Keratinocyte (primary cell): ENCODE results near the gene BRF1. TPM values are rescaled to one million over a fixed set of nuclear protein-coding genes. Genes with fewer than 3 reads are reported as not detected.

Experiments
- DNase-seq: peaks from one replicate; pipeline ENCODE4 v3.0.0-alpha.2; 2011; ENCODE audit warnings: low read depth, missing footprints, low spot score
- FAIRE-seq: peaks from 2 replicates; lab custom pipeline; 2011; peaks lifted over from hg19 to GRCh38; lab: Jason Lieb, UNC
- H2AFZ ChIP-seq: 2 replicates; pipeline ENCODE4 v1.6.0; 2012; ENCODE audit warnings: low read length, control low read depth, inconsistent platforms; ENCODE audit not compliant: control insufficient read depth
- H3K27ac ChIP-seq: 2 replicates; pipeline ENCODE4 v1.5.1; 2011; ENCODE audit warnings: low read length; ENCODE audit not compliant: control insufficient read depth, insufficient read depth
- H3K27me3 ChIP-seq: 3 replicates; pipeline ENCODE4 v1.6.0; 2011; ENCODE audit warnings: low read length; ENCODE audit not compliant: control insufficient read depth, insufficient read depth; ENCODE audit errors: extremely low read depth
- H3K36me3 ChIP-seq, 2 experiments: 2 replicates in 1 of 2; 3 replicates in 1 of 2; pipeline ENCODE4 v1.5.1; 2011; ENCODE audit warnings: low read length in 2 of 2, mild to moderate bottlenecking in 1 of 2; ENCODE audit not compliant: control insufficient read depth in 2 of 2, insufficient read depth in 2 of 2; ENCODE audit errors: extremely low read depth in 1 of 2
- H3K4me1 ChIP-seq: 3 replicates; pipeline ENCODE4 v1.5.1; 2011; ENCODE audit warnings: low read length; ENCODE audit not compliant: control insufficient read depth, insufficient read depth; ENCODE audit errors: extremely low read depth
- H3K4me2 ChIP-seq: 3 replicates; pipeline ENCODE4 v1.6.0; 2011; ENCODE audit warnings: low read depth, low read length; ENCODE audit not compliant: control insufficient read depth, insufficient read depth; ENCODE audit errors: extremely low read depth
- H3K4me3 ChIP-seq, 3 experiments: fragments of 200-600 bp in 1 of 3; sonication (generic) in 1 of 3; 2 replicates in 2 of 3; 3 replicates in 1 of 3; pipeline ENCODE4 v1.5.1; 2011 to 2016; ENCODE audit warnings: low read length in 3 of 3, mild to moderate bottlenecking in 3 of 3, control low read depth in 2 of 3, inconsistent platforms in 1 of 3, low read depth in 1 of 3, mixed read lengths in 1 of 3, mixed run types in 1 of 3, moderate library complexity in 1 of 3; ENCODE audit not compliant: control insufficient read depth in 2 of 3, insufficient read depth in 2 of 3; ENCODE audit errors: extremely low read depth in 1 of 3
- H3K79me2 ChIP-seq: 2 replicates; pipeline ENCODE4 v1.6.0; 2012; ENCODE audit warnings: low read length; ENCODE audit not compliant: control insufficient read depth, insufficient read depth
- H3K9ac ChIP-seq: 3 replicates; pipeline ENCODE4 v1.6.0; 2011; ENCODE audit warnings: low read length; ENCODE audit not compliant: control insufficient read depth, insufficient read depth; ENCODE audit errors: extremely low read depth
- H3K9me1 ChIP-seq: 3 replicates; pipeline ENCODE4 v1.6.0; 2011; ENCODE audit warnings: low read length; ENCODE audit not compliant: control insufficient read depth, insufficient read depth; ENCODE audit errors: extremely low read depth
- H3K9me3 ChIP-seq: 2 replicates; pipeline ENCODE4 v1.5.1; 2012; ENCODE audit warnings: low read depth, low read length; ENCODE audit not compliant: control insufficient read depth
- H4K20me1 ChIP-seq: 3 replicates; pipeline ENCODE4 v1.6.0; 2011; ENCODE audit warnings: low read length; ENCODE audit not compliant: control insufficient read depth, insufficient read depth; ENCODE audit errors: extremely low read depth
- EZH2 ChIP-seq: IDR thresholded peaks from one replicate; pipeline ENCODE4 v1.6.1; 2012; ENCODE audit warnings: inconsistent platforms, mild to moderate bottlenecking, low read length, moderate library complexity
- dilution Hi-C: fragments of 300-500 bp; cut with MboI; formaldehyde crosslinking; loops from one replicate; pipeline ENCODE4 v1.7.0; 2020; ENCODE audit warnings: low sequenced_read_pairs; ENCODE audit not compliant: extremely low pct_ligation_motif_present
- polyA plus RNA-seq, 5 experiments: library from polyadenylated mRNA; depleted of rRNA in 3 of 5; stranded (reverse) in 3 of 5; stranded (forward) in 1 of 5; unstranded in 1 of 5; fragments of >200 nt; gene quantifications; 1 replicate in 1 of 5; 2 replicates in 3 of 5; 3 replicates in 1 of 5; pipeline versions ENCODE4 v1.2.1 to v1.2.3, GENCODE V29; 2011 to 2012; ENCODE audit warnings: missing spikeins in 2 of 5, low read depth in 1 of 5, low replicate concordance in 1 of 5
- TF ChIP-seq, protein P1 (sequence below), 3 experiments: IDR thresholded peaks in 1 of 3; conservative IDR thresholded peaks in 1 of 3; optimal IDR thresholded peaks in 1 of 3; 2 replicates in 2 of 3; 3 replicates in 1 of 3; pipeline versions ENCODE3 to v1.5.1; 2011; ENCODE audit warnings: low read length in 3 of 3, mild to moderate bottlenecking in 3 of 3, moderate library complexity in 2 of 3, control low read depth in 1 of 3, inconsistent platforms in 1 of 3; ENCODE audit not compliant: insufficient read depth in 2 of 3; ENCODE audit errors: extremely low read depth in 1 of 3

Gene BRF1
- polyA plus RNA-seq, 1 donor (not counting 4 experiments of a cell fraction or from before 2014, with no cell fraction given), result 6.5 TPM

DNA sequence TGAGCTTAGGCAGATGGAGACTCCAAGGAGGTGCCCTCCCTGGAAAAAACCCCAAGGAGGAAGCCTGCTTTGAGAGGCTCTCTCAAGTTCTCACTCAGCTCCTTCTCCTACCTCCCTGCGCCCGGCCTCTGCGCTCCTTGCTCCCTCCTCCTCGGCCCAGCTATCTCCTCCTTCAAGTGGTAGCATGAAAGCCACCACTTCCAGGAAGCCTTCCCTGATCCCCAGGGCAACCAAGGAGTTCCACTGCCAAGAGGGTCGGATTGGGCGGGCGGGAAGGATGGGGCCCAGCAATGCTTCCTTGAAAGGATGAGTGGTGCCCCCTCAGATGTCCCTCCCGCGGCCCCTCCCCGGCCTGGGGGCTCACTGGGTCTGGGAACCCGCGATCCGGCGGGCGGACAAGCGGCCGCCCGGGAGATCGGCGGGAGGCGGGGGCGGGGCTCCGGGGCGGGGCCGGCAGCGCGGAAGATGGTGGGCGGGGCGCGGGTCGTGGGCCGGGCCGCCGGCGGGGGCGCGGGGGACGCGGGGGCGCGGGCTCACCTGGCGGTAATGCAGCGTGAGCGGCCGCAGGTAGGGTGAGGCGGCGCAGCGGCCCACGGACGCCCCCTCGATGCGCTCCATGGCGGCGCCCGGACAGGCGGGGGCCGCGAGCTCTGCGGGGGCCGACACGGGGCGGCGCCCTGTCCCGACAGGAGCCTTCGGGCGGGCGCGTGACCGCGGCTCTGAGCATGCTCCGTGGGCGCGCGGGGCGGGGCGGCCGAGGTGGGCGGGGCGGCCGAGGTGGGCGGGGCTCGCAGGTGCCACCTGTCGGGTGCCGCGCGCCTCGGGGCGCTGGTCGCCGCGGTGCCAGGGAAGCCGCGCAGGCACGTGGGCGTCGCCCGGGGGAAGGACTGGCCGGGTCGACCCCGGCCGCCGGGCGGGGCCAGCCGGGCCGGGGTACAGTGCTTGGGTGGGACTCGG, 119.9 kb downstream of the BRF1 start, which contains the start of gene NUDT14:
Gene NUDT14, minus strand, starts transcription at position 721 of the 957 bp plus-strand sequence. Its CDS starts 103 bp downstream, at position 618.
- Histone ChIP-seq H3K9me1 (no peaks in the 10 kb centered on the region), H3K4me2 (peak within 1 kb of the TSS; percentile 85), H3K9me3 (no peaks in the 10 kb centered on the region), H3K4me3 (peak within 1 kb of the TSS; percentile 53 to 76 (median 64)), H3K9ac (peak within 1 kb of the TSS; percentile 50), H2AFZ (no peak within 1 kb of the TSS), H3K79me2 (no peaks in the 10 kb centered on the region), H4K20me1 (no peaks in the 10 kb centered on the region), H3K27ac (no peak within 1 kb of the TSS), H3K4me1 (peaks cover 22% of the 10 kb centered on the region), H3K27me3 (no peaks in the 10 kb centered on the region), H3K36me3 (no peaks in the 10 kb centered on the region)
- DNase-seq (no peak), FAIRE-seq (no peak)
- TF ChIP-seq, protein P1, sequence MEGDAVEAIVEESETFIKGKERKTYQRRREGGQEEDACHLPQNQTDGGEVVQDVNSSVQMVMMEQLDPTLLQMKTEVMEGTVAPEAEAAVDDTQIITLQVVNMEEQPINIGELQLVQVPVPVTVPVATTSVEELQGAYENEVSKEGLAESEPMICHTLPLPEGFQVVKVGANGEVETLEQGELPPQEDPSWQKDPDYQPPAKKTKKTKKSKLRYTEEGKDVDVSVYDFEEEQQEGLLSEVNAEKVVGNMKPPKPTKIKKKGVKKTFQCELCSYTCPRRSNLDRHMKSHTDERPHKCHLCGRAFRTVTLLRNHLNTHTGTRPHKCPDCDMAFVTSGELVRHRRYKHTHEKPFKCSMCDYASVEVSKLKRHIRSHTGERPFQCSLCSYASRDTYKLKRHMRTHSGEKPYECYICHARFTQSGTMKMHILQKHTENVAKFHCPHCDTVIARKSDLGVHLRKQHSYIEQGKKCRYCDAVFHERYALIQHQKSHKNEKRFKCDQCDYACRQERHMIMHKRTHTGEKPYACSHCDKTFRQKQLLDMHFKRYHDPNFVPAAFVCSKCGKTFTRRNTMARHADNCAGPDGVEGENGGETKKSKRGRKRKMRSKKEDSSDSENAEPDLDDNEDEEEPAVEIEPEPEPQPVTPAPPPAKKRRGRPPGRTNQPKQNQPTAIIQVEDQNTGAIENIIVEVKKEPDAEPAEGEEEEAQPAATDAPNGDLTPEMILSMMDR (optimal IDR thresholded peaks at IDR 0.05 in 1 of 3, IDR thresholded peaks at IDR 0.05 in 1 of 3, conservative IDR thresholded peaks at IDR 0.05 in 1 of 3; ENCODE audit: extremely low read depth in 1 of 3, insufficient read depth in 2 of 3, low read length in 3 of 3), result no peak
- TF ChIP-seq EZH2, result no peak
- dilution Hi-C loops, result no loop called here

DNA sequence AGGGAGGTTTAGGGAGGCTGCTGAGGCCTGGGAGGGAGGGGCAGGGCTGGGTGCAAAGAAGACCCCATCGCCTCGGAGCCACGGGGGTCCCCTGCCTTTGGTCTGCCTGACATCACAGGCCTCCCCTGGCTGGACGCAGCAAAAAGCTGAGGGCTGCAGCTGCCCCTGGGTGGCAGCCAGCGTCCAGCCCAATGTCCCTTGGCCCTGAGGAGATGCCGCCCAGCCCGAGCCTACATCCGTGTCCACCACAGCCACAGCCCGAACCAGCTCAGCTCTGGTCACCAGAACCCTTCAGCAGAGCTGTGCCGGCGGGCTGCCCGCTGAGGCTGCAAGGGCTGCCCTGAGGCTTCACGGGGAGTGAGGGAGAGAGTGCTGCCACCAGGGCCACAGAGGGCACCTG, 121.6 kb downstream of the BRF1 start:
- Histone ChIP-seq H3K9ac (no peak overlapping the region), H3K79me2 (no peaks in the 10 kb centered on the region), H3K9me1 (no peaks in the 10 kb centered on the region), H4K20me1 (no peaks in the 10 kb centered on the region), H3K27me3 (no peaks in the 10 kb centered on the region), H3K4me1 (peaks cover 34% of the 10 kb centered on the region), H3K36me3 (no peaks in the 10 kb centered on the region), H3K4me2 (no peak overlapping the region), H3K27ac (no peak overlapping the region), H3K9me3 (no peaks in the 10 kb centered on the region), H2AFZ (no peak overlapping the region), H3K4me3 (no peak overlapping the region)
- FAIRE-seq, result no peak
- no peak for DNase-seq
- no peak for TF ChIP-seq EZH2
- TF ChIP-seq, protein P1 (optimal IDR thresholded peaks at IDR 0.05 in 1 of 3, IDR thresholded peaks at IDR 0.05 in 1 of 3, conservative IDR thresholded peaks at IDR 0.05 in 1 of 3; ENCODE audit: extremely low read depth in 1 of 3, insufficient read depth in 2 of 3, low read length in 3 of 3), result no peak
- dilution Hi-C loops, result no loop called here
